Activated naive CD8-positive, alpha-beta T cell treated with anti-CD3 and anti-CD28 coated beads, Interleukin-2, amount 10 ng/mL, durations not matched to agents 7 days and 5 days (primary cell): Measurements from ENCODE around the gene CLIP1. TPM values are rescaled to one million over a fixed set of nuclear protein-coding genes. Genes with fewer than 3 reads are reported as not detected.
A peak's percentile ranks its signal among the peaks of the same experiment; 100 is the strongest.

Experiments
- ATAC-seq: fragments of 150-1000 bp; cut with Tn5 transposase; one replicate; pipeline ENCODE4 v1.10.0; 2021; ENCODE audit warnings: low read depth, moderate library complexity
- POLR2A ChIA-PET: fragments of 350-600 bp; sonication (Branson Sonifier 250); formaldehyde crosslinking; loops from one replicate; lab custom pipeline; 2021; ENCODE audit warnings: antibody characterized with exemption; lab: Charles Lee
- DNase-seq: peaks from one replicate; pipeline ENCODE4 v3.0.0; 2021
- H3K27ac Mint-ChIP-seq: one replicate; pipeline ENCODE4 v1.8.0; 2022; ENCODE audit warnings: mild to moderate bottlenecking, mixed read lengths
- H3K27me3 Mint-ChIP-seq: one replicate; pipeline ENCODE4 v1.8.0; 2022; ENCODE audit warnings: mild to moderate bottlenecking, moderate library complexity, mixed read lengths
- H3K36me3 Mint-ChIP-seq: one replicate; pipeline ENCODE4 v1.8.0; 2021; ENCODE audit warnings: mild to moderate bottlenecking, mixed read lengths
- H3K4me1 Mint-ChIP-seq: one replicate; pipeline ENCODE4 v1.8.0; 2021; ENCODE audit warnings: mixed read lengths
- H3K4me3 Mint-ChIP-seq: one replicate; pipeline ENCODE4 v1.8.0; 2022; ENCODE audit warnings: mild to moderate bottlenecking, moderate library complexity, mixed read lengths
- H3K9me3 Mint-ChIP-seq: one replicate; pipeline ENCODE4 v1.8.0; 2021; ENCODE audit warnings: mixed read lengths
- total RNA-seq, 2 experiments: library from RNA; stranded (reverse); gene quantifications; one replicate each; pipeline ENCODE4 v1.2.3, GENCODE V29; 2021

CLIP1 gene
- total RNA-seq, 2 experiments from 2014 or later = 61.2 to 61.5 TPM

GRCh38 chr12:122326586-122326985, 95.9 kb downstream of the CLIP1 start:
- POLR2A ChIA-PET = no interaction called here
- H3K27ac Mint-ChIP-seq = peak overlapping the region; percentile 74
- peaks cover 22% of the 10 kb centered on the region for H3K4me1 Mint-ChIP-seq
- ATAC-seq (peak; percentile 80), DNase-seq (no peak)
- no peaks in the 10 kb centered on the region for H3K27me3 Mint-ChIP-seq
- H3K9me3 Mint-ChIP-seq = no peaks in the 10 kb centered on the region
- H3K36me3 Mint-ChIP-seq = peaks cover 21% of the 10 kb centered on the region
- peak overlapping the region; percentile 39 for H3K4me3 Mint-ChIP-seq

DNA sequence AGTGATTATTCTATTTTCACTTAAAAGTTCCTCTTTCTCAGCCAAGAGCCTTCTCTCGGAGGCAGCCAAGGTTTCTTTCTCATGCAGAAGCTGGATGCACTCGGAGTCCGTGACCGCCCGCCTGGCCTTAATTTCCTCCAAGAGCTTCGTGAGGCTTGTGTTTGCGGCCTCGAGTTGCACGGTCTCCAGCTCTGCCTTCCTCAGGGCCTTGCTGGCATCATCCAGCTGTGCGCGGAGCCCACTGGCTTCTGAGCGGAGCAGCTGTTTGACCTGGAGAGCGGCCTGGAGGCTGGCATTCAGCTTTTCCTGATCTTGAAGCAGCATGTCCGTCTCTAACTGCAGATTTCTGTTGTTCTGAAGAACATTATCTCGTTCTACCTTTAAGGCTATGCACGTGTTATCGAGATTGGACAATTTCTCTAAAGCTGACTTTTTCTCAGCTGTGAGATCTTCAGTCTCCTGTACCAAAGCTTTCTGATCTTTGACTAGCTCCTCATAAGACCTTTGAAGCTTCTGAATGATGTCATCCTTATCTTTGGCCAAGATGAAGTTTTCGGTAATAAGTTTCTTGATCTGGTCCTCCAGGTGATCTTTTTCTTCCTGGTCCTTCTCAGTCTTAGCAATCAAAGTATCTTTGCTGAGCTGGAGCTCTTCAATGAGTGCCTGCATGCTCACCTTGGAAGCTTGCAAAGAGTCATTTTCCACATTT, 99.0 kb downstream of the CLIP1 start:
- DNase-seq (no peak), ATAC-seq (no peak)
- peaks cover 23% of the 10 kb centered on the region for H3K36me3 Mint-ChIP-seq
- H3K4me3 Mint-ChIP-seq = no peak overlapping the region
- POLR2A ChIA-PET = no interaction called here
- peaks cover 22% of the 10 kb centered on the region for H3K4me1 Mint-ChIP-seq
- no peaks in the 10 kb centered on the region for H3K27me3 Mint-ChIP-seq
- no peaks in the 10 kb centered on the region for H3K9me3 Mint-ChIP-seq
- no peak overlapping the region for H3K27ac Mint-ChIP-seq

DNA sequence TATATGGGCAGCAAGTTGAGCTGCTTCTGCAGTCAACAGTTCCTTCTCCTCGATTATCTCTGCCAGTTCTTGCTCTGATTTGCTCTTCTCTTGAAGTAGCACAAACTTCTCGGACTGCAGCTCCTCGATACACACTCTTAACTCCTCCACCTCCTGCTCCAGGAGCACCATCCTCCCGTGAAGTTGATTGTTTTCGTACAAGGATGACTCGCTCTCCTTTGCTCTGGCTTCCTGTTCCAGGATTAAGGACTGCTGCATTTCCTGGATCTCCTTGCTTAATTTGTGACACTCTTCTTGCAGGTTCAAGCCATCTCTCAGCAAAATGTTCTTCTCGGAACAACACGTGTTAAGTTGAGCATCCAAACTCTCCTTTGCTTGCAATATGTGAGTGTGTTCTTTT, 100.0 kb downstream of the CLIP1 start:
- ATAC-seq = no peak
- DNase-seq = no peak
- no peak overlapping the region for H3K4me3 Mint-ChIP-seq
- H3K27ac Mint-ChIP-seq = peak overlapping the region; percentile 8
- H3K36me3 Mint-ChIP-seq = peaks cover 22% of the 10 kb centered on the region
- H3K4me1 Mint-ChIP-seq = peaks cover 17% of the 10 kb centered on the region
- no peaks in the 10 kb centered on the region for H3K9me3 Mint-ChIP-seq
- POLR2A ChIA-PET = no interaction called here
- H3K27me3 Mint-ChIP-seq = no peaks in the 10 kb centered on the region

DNA sequence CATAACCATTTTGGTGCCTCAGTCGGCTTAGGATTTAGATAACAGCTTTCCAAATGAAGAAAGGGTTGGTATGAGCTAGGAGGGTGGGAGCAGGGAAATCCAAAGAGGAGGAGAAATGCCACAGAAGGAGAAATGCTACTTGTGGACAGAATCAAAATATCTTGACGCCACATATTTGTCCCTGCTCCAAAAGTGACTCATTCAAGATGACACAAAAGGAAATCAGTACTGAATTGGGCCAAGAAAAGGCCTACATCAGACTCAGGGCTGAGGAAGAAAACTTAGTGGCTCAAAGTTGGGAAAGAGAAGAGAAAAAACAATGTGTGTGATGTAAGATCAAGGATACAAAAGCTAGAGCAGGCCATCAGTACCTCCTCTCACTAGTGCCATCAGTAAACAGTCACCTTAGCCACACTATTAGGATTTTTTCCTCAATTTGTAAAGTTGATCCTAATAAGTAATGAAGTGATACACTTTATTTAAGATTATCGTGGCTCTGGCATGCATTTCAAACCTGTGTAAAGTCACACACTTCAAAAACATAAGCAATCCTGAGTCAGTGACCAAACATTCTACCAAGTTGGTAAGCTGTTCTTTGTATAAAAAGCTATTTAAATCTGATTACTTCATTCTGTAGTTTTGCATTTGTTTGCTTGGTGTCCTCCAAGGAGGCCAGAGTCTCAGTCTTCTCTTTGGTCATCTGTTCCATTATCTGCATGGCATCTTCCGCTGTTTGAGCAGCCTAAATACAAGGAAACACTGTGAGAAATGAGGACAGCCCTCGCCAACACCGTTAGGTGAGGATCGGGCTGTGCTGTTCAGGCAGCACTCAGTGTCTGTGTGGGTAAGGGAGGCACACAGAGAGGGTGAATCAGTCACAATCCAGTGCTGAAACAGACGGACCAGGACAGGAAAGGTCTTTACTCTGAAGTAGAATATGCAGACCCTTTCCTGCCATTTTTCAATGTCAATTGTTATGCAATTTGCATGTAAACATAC, 103.6 kb downstream of the CLIP1 start:
- Mint-ChIP-seq H3K9me3 (no peaks in the 10 kb centered on the region), H3K27ac (no peak overlapping the region), H3K4me1 (peaks cover 4% of the 10 kb centered on the region), H3K36me3 (peaks cover 17% of the 10 kb centered on the region), H3K27me3 (no peaks in the 10 kb centered on the region), H3K4me3 (no peak overlapping the region)
- DNase-seq (no peak), ATAC-seq (no peak)
- POLR2A ChIA-PET = no interaction called here

DNA sequence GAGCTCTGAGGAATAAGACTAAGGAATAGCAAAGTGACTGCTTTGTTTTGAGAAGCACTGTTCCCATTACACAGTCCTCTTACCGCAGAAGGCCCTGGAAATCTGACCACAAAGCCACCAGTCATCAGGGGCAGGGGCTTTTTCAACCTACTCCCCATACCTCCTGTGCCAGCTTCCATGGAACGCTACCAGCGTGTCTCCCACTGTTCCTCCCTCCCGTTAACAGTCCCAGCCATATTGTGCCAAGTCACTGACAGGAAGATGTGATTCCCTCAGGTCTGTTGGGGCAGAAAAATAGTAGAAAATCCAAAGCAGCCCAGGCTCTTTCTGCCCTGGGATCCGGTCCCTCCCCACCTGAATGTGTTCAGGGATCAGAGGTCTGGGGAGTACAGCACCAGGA, 109.5 kb downstream of the CLIP1 start:
- Mint-ChIP-seq H3K4me1 (no peaks in the 10 kb centered on the region), H3K9me3 (no peaks in the 10 kb centered on the region), H3K4me3 (no peak overlapping the region), H3K27ac (no peak overlapping the region), H3K27me3 (no peaks in the 10 kb centered on the region), H3K36me3 (peaks cover 15% of the 10 kb centered on the region)
- ATAC-seq (no peak), DNase-seq (no peak)
- POLR2A ChIA-PET = interaction anchor here (0.6 kb wide), 1 partner anchor 137 kb away, joined by 3 read pairs; no protein-coding TSS in a partner anchor

GRCh38 chr12:122311696-122312095, 110.8 kb downstream of the CLIP1 start:
- Mint-ChIP-seq H3K36me3 (peaks cover 13% of the 10 kb centered on the region), H3K4me3 (no peak overlapping the region)

DNA sequence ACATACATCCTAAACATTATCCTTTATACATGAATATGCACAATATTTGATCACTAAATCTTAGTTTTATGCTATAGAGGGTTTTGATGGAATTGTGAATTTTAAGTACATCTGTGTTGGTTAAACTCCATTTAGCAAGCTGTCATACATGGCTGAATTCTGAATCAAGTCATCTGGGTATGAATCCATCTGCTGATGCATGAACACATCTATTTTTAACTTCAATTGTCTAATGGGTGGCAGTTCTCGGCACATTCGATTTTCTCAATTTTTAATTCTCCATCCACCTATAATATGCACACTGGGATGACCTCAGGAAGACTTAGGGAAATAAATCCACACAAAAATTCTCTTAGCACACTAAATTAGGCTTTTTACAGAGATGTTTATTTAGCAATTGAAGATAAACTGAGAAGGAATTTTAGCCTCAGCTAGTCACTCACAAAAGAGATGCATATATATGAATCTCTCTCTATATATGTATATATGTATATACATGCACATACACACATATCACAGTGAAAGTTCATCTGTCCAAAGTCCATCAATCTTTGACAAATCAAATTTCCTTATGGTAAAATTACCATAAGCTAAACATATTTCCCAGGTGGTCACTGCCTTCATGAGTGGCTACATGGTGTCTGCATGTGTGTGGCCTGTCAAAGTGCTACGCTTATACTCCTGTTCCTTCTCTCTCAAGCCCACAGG, 111.7 kb downstream of the CLIP1 start:
- DNase-seq (no peak), ATAC-seq (no peak)
- H3K27me3 Mint-ChIP-seq = no peaks in the 10 kb centered on the region
- POLR2A ChIA-PET = no interaction called here
- H3K4me1 Mint-ChIP-seq = no peaks in the 10 kb centered on the region
- peaks cover 13% of the 10 kb centered on the region for H3K36me3 Mint-ChIP-seq
- no peak overlapping the region for H3K27ac Mint-ChIP-seq
- H3K4me3 Mint-ChIP-seq = no peak overlapping the region
- H3K9me3 Mint-ChIP-seq = no peaks in the 10 kb centered on the region

More at GRCh38 chr12:122311696-122312095, 110.8 kb downstream of the CLIP1 start:
- DNase-seq (no peak), ATAC-seq (no peak)
- POLR2A ChIA-PET = no interaction called here
- no peak overlapping the region for H3K27ac Mint-ChIP-seq
- H3K9me3 Mint-ChIP-seq = no peaks in the 10 kb centered on the region
- H3K27me3 Mint-ChIP-seq = no peaks in the 10 kb centered on the region
- H3K4me1 Mint-ChIP-seq = no peaks in the 10 kb centered on the region

- peaks cover 10% of the 10 kb centered on the region for H3K36me3 Mint-ChIP-seq
- no peaks in the 10 kb centered on the region for H3K27me3 Mint-ChIP-seq
- H3K4me3 Mint-ChIP-seq = no peak overlapping the region
- no peaks in the 10 kb centered on the region for H3K4me1 Mint-ChIP-seq
- DNase-seq (no peak), ATAC-seq (no peak)
- POLR2A ChIA-PET = no interaction called here
- no peaks in the 10 kb centered on the region for H3K9me3 Mint-ChIP-seq
- no peak overlapping the region for H3K27ac Mint-ChIP-seq
These were observed 112.8 kb downstream of the CLIP1 start for GRCh38 chr12:122309564-122310121.

DNA sequence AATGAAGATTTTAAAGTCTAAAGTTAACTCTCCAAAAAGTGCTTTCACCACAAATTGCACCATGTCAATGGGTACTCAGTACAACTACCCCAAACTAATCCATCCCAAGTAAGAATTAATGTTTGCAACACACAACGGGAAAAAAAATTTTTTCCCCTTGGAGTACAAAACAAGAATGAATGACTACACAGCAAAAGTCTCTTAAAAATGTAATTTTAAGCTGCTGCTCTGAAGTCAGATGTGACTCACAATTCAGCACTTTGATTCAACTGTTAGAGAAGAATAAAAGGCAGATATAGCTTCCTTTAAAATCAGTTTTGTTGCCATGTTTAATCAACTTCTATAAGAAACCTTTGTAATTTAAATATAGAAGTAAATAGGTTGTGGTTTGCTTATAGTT, 113.7 kb downstream of the CLIP1 start:
- Mint-ChIP-seq H3K9me3 (no peaks in the 10 kb centered on the region), H3K4me1 (no peaks in the 10 kb centered on the region), H3K27me3 (no peaks in the 10 kb centered on the region), H3K27ac (no peak overlapping the region), H3K4me3 (no peak overlapping the region), H3K36me3 (peaks cover 10% of the 10 kb centered on the region)
- ATAC-seq (no peak), DNase-seq (no peak)
- POLR2A ChIA-PET = no interaction called here

DNA sequence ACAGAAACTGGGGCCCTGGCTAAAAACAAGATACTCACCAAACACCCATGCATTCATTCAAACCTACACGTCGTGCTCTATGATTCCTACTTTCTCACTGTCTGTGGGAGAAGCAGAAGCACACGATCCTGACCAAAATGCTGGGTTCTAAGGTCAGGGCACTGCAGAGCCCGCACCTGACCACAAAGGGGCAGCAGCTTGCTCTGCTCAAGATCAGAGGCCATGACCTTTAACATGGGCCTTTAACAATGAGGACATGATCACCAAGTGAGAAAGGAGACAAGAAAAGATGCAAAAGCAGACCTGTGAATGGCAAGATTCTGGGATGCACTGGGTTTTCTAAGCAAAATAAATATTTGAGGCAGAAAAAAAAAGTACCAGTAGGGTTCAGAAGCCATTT, 116.1 kb downstream of the CLIP1 start:
- no peak for DNase-seq
- Mint-ChIP-seq H3K27me3 (no peaks in the 10 kb centered on the region), H3K4me3 (no peak overlapping the region), H3K9me3 (no peaks in the 10 kb centered on the region), H3K36me3 (peaks cover 13% of the 10 kb centered on the region), H3K27ac (no peak overlapping the region), H3K4me1 (no peaks in the 10 kb centered on the region)
- ATAC-seq = no peak
- POLR2A ChIA-PET = interaction anchor here (0.7 kb wide), 1 partner anchor 25 kb away, joined by 5 read pairs; no protein-coding TSS in a partner anchor

DNA sequence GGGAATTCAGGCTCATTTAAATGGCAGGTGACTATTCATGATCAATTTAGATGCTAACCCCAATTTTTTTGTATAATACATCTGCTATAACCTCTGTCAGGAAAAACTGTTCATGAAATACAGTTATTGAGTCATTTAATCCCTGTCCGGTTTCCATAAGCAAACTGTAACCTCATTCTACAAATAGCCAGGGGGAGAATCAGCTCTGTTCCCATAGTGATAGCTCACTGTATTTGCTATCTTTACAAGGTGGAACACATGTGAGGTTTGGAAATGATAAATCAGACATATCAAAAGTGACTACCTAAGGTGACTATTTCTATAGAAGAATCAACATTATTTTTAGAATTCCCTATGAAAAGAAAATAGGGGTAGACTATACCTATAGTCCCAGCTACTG, 117.5 kb downstream of the CLIP1 start:
- Mint-ChIP-seq H3K27me3 (no peaks in the 10 kb centered on the region), H3K4me3 (no peak overlapping the region), H3K4me1 (no peaks in the 10 kb centered on the region), H3K36me3 (peaks cover 13% of the 10 kb centered on the region), H3K27ac (no peak overlapping the region), H3K9me3 (no peaks in the 10 kb centered on the region)
- ATAC-seq = no peak
- no peak for DNase-seq
- POLR2A ChIA-PET = no interaction called here

DNA sequence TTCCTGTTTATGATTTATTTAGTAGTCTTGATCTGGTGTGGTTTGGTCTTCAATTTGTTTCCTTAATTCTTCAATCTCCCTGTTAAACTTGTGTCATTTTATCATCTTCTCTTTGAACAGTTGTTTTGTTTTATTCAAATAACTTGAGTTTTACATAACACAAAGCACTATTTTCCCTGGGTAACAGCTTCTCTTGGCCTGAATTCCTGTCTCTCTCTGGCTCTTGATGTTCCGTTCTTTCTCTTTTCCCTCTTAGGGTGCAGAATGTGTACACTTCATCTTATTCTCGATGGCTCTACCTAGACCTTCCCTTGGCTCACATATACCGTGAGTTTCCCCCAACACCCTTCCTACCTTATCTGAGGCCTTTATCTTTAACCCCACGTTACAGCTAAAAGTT, 119.4 kb downstream of the CLIP1 start:
- no peaks in the 10 kb centered on the region for H3K27me3 Mint-ChIP-seq
- peaks cover 10% of the 10 kb centered on the region for H3K36me3 Mint-ChIP-seq
- H3K4me1 Mint-ChIP-seq = no peaks in the 10 kb centered on the region
- H3K9me3 Mint-ChIP-seq = no peaks in the 10 kb centered on the region
- no peak overlapping the region for H3K27ac Mint-ChIP-seq
- DNase-seq (no peak), ATAC-seq (no peak)
- POLR2A ChIA-PET = no interaction called here
- H3K4me3 Mint-ChIP-seq = no peak overlapping the region
